HCT116 (cell line): ENCODE measurements around the gene STX10.

Source experiments
- EZH2 ChIP-seq: fragments of 200-600 bp; sonication (generic); IDR thresholded peaks from 2 replicates; pipeline ENCODE4 v1.6.1; 2017; ENCODE audit warnings: antibody characterized with exemption, mixed run types
- JUND ChIP-seq: IDR thresholded peaks from 2 replicates; pipeline ENCODE4 v1.6.1; 2012
- SIN3A ChIP-seq: IDR thresholded peaks from 2 replicates; pipeline ENCODE4 v1.6.1; 2012; ENCODE audit warnings: low read depth
- TCF7L2 ChIP-seq: IDR thresholded peaks from 2 replicates; pipeline ENCODE4 v1.7.0; 2011; ENCODE audit warnings: borderline replicate concordance, inconsistent platforms; ENCODE audit not compliant: insufficient read depth, insufficient read length; ENCODE audit errors: extremely low read depth
- ZNF274 ChIP-seq: fragments of 200-500 bp; sonication (Bioruptor generic); IDR thresholded peaks from 2 replicates; pipeline ENCODE4 v1.6.1; 2014; ENCODE audit warnings: mild to moderate bottlenecking, low read depth, low read length, inconsistent platforms
- TF ChIP-seq, protein P1 (sequence below), 3 experiments: fragments of 200-600 bp in 1 of 3; sonication (generic) in 1 of 3; IDR thresholded peaks in 2 of 3; conservative IDR thresholded peaks in 1 of 3; 2 replicates each; pipeline ENCODE4 v1.5.1; 2012 to 2017; ENCODE audit warnings: low read depth in 2 of 3, low read length in 2 of 3, antibody characterized with exemption in 1 of 3, borderline replicate concordance in 1 of 3, control low read depth in 1 of 3, mild to moderate bottlenecking in 1 of 3, mixed read lengths in 1 of 3, mixed run types in 1 of 3, moderate library complexity in 1 of 3; ENCODE audit not compliant: insufficient read depth in 1 of 3

DNA sequence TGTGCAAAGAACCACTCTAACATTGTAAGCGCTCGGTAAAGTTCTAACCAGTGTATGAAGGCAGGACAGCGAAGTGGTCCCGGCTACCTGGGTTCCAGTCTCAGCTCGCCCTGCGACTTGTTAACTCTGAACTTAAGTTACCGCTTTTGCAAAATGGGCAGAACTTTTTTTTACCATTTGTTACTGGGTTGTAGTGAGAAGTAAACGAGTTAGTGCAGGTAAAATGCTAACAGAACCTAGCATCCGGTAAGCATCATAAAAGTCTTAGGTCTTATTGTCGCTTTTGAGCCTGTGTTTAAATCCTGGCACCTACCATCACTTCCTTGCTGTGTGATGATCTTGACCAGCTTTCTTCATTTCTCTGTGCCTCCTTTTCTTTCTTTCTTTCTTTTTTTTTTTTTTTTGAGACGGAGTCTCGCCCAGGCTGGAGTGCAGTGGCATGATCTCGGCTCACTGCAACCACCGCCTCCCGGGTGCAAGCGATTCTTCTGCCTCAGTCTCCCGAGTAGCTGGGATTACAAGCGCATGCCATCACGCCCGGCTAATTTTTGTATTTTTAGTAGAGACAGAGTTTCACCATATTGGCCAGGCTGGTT lies 32.9 kb downstream of the STX10 start:
- no peak for TF ChIP-seq JUND
- TF ChIP-seq TCF7L2, result no peak
- TF ChIP-seq, protein P1, sequence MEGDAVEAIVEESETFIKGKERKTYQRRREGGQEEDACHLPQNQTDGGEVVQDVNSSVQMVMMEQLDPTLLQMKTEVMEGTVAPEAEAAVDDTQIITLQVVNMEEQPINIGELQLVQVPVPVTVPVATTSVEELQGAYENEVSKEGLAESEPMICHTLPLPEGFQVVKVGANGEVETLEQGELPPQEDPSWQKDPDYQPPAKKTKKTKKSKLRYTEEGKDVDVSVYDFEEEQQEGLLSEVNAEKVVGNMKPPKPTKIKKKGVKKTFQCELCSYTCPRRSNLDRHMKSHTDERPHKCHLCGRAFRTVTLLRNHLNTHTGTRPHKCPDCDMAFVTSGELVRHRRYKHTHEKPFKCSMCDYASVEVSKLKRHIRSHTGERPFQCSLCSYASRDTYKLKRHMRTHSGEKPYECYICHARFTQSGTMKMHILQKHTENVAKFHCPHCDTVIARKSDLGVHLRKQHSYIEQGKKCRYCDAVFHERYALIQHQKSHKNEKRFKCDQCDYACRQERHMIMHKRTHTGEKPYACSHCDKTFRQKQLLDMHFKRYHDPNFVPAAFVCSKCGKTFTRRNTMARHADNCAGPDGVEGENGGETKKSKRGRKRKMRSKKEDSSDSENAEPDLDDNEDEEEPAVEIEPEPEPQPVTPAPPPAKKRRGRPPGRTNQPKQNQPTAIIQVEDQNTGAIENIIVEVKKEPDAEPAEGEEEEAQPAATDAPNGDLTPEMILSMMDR (IDR thresholded peaks at IDR 0.05 in 2 of 3, conservative IDR thresholded peaks at IDR 0.05 in 1 of 3; ENCODE audit: borderline replicate concordance in 1 of 3, insufficient read depth in 1 of 3, low read depth in 2 of 3, low read length in 2 of 3), result no peak
- no peak for TF ChIP-seq ZNF274
- TF ChIP-seq EZH2, result no peak
- no peak for TF ChIP-seq SIN3A
